Osteocyte (in vitro differentiated cells): Measurements from ENCODE around the gene SLC1A5. TPM values are rescaled to one million over a fixed set of nuclear protein-coding genes. Genes with fewer than 3 reads are reported as not detected.

ENCODE experiments used
- DNase-seq: peaks from one replicate; pipeline ENCODE4 v3.0.0; 2021; ENCODE audit warnings: mixed read lengths; ENCODE audit not compliant: unreplicated experiment; ENCODE audit errors: extremely low spot score
- H3K27ac Mint-ChIP-seq: one replicate; pipeline ENCODE4 v1.8.0; 2021; ENCODE audit warnings: mild to moderate bottlenecking, mixed read lengths; ENCODE audit not compliant: unreplicated experiment
- H3K27me3 Mint-ChIP-seq: one replicate; pipeline ENCODE4 v1.8.0; 2021; ENCODE audit warnings: mixed read lengths; ENCODE audit not compliant: unreplicated experiment
- H3K36me3 Mint-ChIP-seq: one replicate; pipeline ENCODE4 v1.8.0; 2021; ENCODE audit warnings: mixed read lengths; ENCODE audit not compliant: unreplicated experiment
- H3K4me1 Mint-ChIP-seq: one replicate; pipeline ENCODE4 v1.8.0; 2021; ENCODE audit warnings: mixed read lengths; ENCODE audit not compliant: unreplicated experiment
- H3K4me3 Mint-ChIP-seq: one replicate; pipeline ENCODE4 v1.8.0; 2021; ENCODE audit warnings: mild to moderate bottlenecking, moderate library complexity, mixed read lengths; ENCODE audit not compliant: unreplicated experiment
- H3K9me3 Mint-ChIP-seq: one replicate; pipeline ENCODE4 v1.8.0; 2021; ENCODE audit warnings: mixed read lengths; ENCODE audit not compliant: unreplicated experiment
- CTCF ChIP-seq: fragments of 200-600 bp; sonication (generic); IDR thresholded peaks from 2 replicates; pipeline ENCODE4 v1.5.0; 2021; ENCODE audit warnings: antibody characterized with exemption, mild to moderate bottlenecking, moderate library complexity
- total RNA-seq: library from RNA; stranded (reverse); gene quantifications from 2 replicates; pipeline ENCODE4 v1.2.1, GENCODE V29; 2021

The SLC1A5 gene
- total RNA-seq, 1 donor from 2014 or later = 313 TPM

DNA sequence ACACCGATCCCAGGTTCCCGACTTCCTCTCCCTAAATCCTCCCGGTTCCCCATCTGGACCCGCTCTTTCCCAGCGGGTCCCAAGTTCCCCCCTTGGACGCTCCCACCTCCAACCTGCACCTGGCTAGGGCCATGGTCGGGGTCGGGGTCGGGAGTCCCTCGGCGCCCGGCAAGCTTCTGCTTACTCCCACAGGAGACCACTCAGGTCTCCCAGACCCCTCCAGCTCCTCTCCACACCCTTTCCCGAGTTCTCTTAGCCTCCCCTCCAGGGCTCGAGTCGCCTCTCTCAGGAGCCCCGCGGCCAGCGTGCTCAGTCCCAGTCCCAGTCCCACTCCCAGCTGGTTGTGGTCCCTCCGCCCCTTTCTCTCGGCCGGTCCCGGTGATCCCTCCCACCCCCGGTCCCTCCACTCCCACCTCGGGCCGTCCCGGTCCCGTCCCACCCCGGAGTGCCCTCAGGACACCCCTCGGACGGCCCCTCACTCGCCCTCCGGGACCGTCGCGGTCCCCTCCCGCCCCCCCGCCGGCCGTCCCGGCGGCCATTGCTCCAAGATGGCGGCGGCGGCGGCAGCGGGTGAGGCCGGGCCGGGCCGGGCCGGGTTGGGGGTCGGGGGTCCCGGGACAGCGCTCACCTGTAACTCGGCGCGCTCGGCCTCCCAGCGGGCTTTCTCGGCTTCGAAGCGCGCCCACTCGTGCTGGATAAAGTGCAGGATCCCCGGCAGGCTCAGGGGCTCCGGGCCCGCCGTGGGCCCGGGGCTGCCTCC lies 42.7 kb downstream of the SLC1A5 start, which contains the start of gene FKRP:
Gene FKRP (plus strand): TSS at position 537 of the 760 bp plus-strand sequence. CDS start 9,394 bp downstream, outside the sequence.
- peak within 1 kb of the TSS; percentile 98 for H3K4me3 Mint-ChIP-seq
- H3K9me3 Mint-ChIP-seq = no peaks in the 10 kb centered on the region
- no peak for DNase-seq
- H3K27ac Mint-ChIP-seq = peak within 1 kb of the TSS; percentile 78
- peaks cover 6% of the 10 kb centered on the region for H3K36me3 Mint-ChIP-seq
- peaks cover 27% of the 10 kb centered on the region for H3K4me1 Mint-ChIP-seq
- TF ChIP-seq CTCF = no peak
- H3K27me3 Mint-ChIP-seq = no peaks in the 10 kb centered on the region

- Mint-ChIP-seq H3K27ac (peak overlapping the region; percentile 75), H3K36me3 (peaks cover 5% of the 10 kb centered on the region), H3K4me3 (peak overlapping the region; percentile 98), H3K27me3 (no peaks in the 10 kb centered on the region), H3K4me1 (peaks cover 29% of the 10 kb centered on the region), H3K9me3 (no peaks in the 10 kb centered on the region)
- no peak for DNase-seq
- no peak for TF ChIP-seq CTCF
Observed at GRCh38 chr19:46745030-46745429, 43.4 kb downstream of the SLC1A5 start.

GRCh38 chr19:46744005-46744691 lies 44.2 kb downstream of the SLC1A5 start:
- H3K27ac Mint-ChIP-seq = no peak overlapping the region
- no peak for DNase-seq
- H3K9me3 Mint-ChIP-seq = no peaks in the 10 kb centered on the region
- H3K4me1 Mint-ChIP-seq = peaks cover 34% of the 10 kb centered on the region
- H3K4me3 Mint-ChIP-seq = peak overlapping the region; percentile 98
- TF ChIP-seq CTCF = no peak
- peaks cover 5% of the 10 kb centered on the region for H3K36me3 Mint-ChIP-seq
- no peaks in the 10 kb centered on the region for H3K27me3 Mint-ChIP-seq

DNA sequence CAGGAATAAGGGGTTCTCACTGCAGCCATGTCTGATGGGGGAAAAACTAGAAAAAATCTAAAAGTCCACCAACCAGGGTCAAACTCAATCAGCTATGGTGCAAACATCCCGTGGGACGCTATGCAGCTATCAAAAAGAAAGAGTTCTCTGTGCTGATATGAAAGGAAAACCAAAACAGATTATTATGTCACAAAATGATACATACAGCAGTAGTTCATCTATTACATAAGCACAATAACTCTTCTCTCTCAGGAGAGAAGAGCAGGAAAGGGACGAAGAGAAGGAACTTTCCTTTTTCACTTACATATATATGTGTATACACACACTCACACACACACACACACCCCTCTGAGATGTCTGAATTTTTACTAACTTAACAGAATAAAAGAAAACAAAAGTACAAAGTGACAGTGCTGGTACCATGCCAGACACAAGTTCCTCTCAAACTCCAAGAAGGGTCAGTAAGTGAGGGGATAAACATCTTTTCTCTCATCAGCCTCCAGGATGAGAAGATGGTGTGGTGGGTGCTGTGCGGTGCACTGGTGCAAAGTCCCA lies 45.4 kb downstream of the SLC1A5 start:
- no peak for DNase-seq

More for the DNA sequence above, 45.4 kb downstream of the SLC1A5 start:
- H3K27me3 Mint-ChIP-seq = no peaks in the 10 kb centered on the region
- H3K27ac Mint-ChIP-seq = peak overlapping the region; percentile 16
- H3K4me1 Mint-ChIP-seq = peaks cover 34% of the 10 kb centered on the region
- TF ChIP-seq CTCF = no peak
- H3K9me3 Mint-ChIP-seq = no peaks in the 10 kb centered on the region
- H3K36me3 Mint-ChIP-seq = peaks cover under 1% of the 10 kb centered on the region
- peak overlapping the region; percentile 2 for H3K4me3 Mint-ChIP-seq
